ENCODE measurements around the gene ADISSP.

The ADISSP gene

DNA sequence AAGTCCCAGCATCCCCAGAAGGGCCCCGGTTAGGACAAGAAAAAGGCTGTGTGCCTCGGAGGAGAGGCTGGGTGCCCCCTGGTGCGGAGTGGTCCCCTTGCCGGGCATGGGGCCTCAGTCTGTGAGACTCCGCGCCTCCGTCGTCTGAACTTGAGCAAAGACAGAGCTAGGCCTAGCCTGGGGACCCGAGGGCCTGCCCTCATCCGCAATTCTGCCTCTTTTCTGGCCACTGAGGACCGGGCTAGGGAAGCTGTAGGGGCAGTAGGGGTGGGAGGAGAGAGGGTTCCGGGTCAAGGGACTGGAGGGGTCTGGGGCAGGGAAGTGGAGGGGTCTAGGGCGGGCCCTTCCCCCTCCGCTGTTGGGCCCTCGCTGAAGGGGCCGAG lies 35.6 kb downstream of the ADISSP start:
- TF ChIP-seq POU6F1 (CRISPR knock-in tag; IDR thresholded peaks at IDR 0.05; ENCODE audit: borderline replicate concordance, low read depth) = no peak
- no peak for TF ChIP-seq SNAI2 (CRISPR knock-in tag; IDR thresholded peaks at IDR 0.05)
- no peak for TF ChIP-seq PPARA (CRISPR knock-in tag; IDR thresholded peaks at IDR 0.05; ENCODE audit: borderline replicate concordance)
- no peak for TF ChIP-seq TCF4 (CRISPR knock-in tag; IDR thresholded peaks at IDR 0.05; ENCODE audit: borderline replicate concordance)
- no peak for TF ChIP-seq OSR1 (CRISPR knock-in tag; IDR thresholded peaks at IDR 0.05)
- no peak for TF ChIP-seq BACH2 (CRISPR knock-in tag; IDR thresholded peaks at IDR 0.05; ENCODE audit: borderline replicate concordance)
- TF ChIP-seq ZNF565 (CRISPR knock-in tag; conservative IDR thresholded peaks at IDR 0.05; ENCODE audit: low read depth) = no peak
- TF ChIP-seq, protein P1, sequence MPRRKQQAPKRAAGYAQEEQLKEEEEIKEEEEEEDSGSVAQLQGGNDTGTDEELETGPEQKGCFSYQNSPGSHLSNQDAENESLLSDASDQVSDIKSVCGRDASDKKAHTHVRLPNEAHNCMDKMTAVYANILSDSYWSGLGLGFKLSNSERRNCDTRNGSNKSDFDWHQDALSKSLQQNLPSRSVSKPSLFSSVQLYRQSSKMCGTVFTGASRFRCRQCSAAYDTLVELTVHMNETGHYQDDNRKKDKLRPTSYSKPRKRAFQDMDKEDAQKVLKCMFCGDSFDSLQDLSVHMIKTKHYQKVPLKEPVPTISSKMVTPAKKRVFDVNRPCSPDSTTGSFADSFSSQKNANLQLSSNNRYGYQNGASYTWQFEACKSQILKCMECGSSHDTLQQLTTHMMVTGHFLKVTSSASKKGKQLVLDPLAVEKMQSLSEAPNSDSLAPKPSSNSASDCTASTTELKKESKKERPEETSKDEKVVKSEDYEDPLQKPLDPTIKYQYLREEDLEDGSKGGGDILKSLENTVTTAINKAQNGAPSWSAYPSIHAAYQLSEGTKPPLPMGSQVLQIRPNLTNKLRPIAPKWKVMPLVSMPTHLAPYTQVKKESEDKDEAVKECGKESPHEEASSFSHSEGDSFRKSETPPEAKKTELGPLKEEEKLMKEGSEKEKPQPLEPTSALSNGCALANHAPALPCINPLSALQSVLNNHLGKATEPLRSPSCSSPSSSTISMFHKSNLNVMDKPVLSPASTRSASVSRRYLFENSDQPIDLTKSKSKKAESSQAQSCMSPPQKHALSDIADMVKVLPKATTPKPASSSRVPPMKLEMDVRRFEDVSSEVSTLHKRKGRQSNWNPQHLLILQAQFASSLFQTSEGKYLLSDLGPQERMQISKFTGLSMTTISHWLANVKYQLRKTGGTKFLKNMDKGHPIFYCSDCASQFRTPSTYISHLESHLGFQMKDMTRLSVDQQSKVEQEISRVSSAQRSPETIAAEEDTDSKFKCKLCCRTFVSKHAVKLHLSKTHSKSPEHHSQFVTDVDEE (CRISPR knock-in tag; IDR thresholded peaks at IDR 0.05) = no peak
- TF ChIP-seq CSRNP3 (CRISPR knock-in tag; IDR thresholded peaks at IDR 0.05) = no peak
- no peak for ATAC-seq

DNA sequence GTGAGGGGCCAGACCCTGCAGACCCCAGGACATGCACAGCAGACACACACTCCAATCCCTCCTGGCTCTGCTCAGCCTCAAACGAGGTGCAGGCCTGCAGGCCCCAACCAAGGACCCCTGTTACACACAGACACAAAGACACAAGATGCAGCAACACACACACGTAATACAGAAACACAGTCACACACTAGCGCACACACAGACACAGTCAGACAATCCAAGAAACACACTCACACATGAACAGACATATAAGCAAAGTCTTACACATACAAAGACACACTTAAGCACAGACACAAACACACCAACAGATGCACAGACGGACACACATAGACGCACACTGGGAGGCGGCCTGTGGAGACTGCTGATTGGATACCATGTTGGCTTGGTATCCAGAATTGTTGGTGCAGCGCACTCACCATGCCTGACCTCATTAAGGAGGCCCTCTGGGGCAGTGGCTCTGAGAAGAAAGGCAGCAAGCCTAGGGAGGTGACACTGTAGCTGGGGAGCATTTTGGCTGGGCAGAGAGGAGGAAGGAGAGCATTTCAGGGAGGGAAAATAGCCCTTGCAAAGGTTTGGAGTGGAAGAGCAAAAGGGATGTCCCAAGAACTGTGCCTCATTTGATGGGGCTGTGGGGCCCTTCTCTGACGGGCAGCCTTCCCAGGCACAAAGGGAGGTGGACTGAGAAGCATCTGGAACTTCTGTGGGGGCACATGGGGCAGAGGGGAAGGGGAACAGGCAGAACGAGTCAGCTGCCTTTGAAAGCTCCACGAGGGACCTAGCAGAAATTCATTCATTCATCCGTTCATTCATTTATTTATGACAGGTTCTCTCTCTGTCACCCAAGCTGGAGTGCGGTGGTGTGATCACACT lies 36.5 kb downstream of the ADISSP start:
- TF ChIP-seq SNAI2 (CRISPR knock-in tag; IDR thresholded peaks at IDR 0.05) (no peak), GLIS3 (CRISPR knock-in tag; IDR thresholded peaks at IDR 0.05) (no peak), ESRRG (CRISPR knock-in tag; IDR thresholded peaks at IDR 0.05) (no peak), PATZ1 (CRISPR knock-in tag; IDR thresholded peaks at IDR 0.05; ENCODE audit: borderline replicate concordance) (no peak), ZC3H10 (CRISPR knock-in tag; IDR thresholded peaks at IDR 0.05) (no peak), ZNF70 (CRISPR knock-in tag; IDR thresholded peaks at IDR 0.05) (no peak)
- no peak for ATAC-seq

- TF ChIP-seq ZNF70 (CRISPR knock-in tag; IDR thresholded peaks at IDR 0.05) = no peak
- no peak for TF ChIP-seq ZFP3 (CRISPR knock-in tag; IDR thresholded peaks at IDR 0.05)
- no peak for TF ChIP-seq CSRNP3 (CRISPR knock-in tag; IDR thresholded peaks at IDR 0.05)
- TF ChIP-seq CSDC2 (CRISPR knock-in tag; IDR thresholded peaks at IDR 0.05) = no peak
- TF ChIP-seq, protein P2, sequence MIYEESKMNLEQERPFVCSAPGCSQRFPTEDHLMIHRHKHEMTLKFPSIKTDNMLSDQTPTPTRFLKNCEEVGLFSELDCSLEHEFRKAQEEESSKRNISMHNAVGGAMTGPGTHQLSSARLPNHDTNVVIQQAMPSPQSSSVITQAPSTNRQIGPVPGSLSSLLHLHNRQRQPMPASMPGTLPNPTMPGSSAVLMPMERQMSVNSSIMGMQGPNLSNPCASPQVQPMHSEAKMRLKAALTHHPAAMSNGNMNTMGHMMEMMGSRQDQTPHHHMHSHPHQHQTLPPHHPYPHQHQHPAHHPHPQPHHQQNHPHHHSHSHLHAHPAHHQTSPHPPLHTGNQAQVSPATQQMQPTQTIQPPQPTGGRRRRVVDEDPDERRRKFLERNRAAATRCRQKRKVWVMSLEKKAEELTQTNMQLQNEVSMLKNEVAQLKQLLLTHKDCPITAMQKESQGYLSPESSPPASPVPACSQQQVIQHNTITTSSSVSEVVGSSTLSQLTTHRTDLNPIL (CRISPR knock-in tag; IDR thresholded peaks at IDR 0.05; ENCODE audit: low read depth) = no peak
- no peak for TF ChIP-seq ISL1 (CRISPR knock-in tag; IDR thresholded peaks at IDR 0.05)
- ATAC-seq = no peak
Observed at GRCh38 chr20:3729811-3730540, 37.6 kb downstream of the ADISSP start.
